ENCODE data around the gene EFCAB8.

GRCh38 chr20:32885185-32885584, 26.5 kb downstream of the EFCAB8 start:
- TF ChIP-seq, protein P1, sequence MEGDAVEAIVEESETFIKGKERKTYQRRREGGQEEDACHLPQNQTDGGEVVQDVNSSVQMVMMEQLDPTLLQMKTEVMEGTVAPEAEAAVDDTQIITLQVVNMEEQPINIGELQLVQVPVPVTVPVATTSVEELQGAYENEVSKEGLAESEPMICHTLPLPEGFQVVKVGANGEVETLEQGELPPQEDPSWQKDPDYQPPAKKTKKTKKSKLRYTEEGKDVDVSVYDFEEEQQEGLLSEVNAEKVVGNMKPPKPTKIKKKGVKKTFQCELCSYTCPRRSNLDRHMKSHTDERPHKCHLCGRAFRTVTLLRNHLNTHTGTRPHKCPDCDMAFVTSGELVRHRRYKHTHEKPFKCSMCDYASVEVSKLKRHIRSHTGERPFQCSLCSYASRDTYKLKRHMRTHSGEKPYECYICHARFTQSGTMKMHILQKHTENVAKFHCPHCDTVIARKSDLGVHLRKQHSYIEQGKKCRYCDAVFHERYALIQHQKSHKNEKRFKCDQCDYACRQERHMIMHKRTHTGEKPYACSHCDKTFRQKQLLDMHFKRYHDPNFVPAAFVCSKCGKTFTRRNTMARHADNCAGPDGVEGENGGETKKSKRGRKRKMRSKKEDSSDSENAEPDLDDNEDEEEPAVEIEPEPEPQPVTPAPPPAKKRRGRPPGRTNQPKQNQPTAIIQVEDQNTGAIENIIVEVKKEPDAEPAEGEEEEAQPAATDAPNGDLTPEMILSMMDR (IDR thresholded peaks at IDR 0.05): no peak
- TF ChIP-seq POLR2A (IDR thresholded peaks at IDR 0.05): no peak
